BLaER1 treated with 17β-estradiol and CSF1 and Interleukin-3, amounts not matched to agents 10 nM and 100 nM (cell line): ENCODE measurements around the gene OCRL.

Source experiments
- H3K27ac ChIP-seq, 11 experiments: shearing (Covaris generic); formaldehyde crosslinking; 2 replicates each; pipeline ENCODE4 v1.8.1; 2022
- H3K27me3 ChIP-seq, 11 experiments: shearing (Covaris generic); formaldehyde crosslinking; 2 replicates each; pipeline ENCODE4 v1.8.1; 2022
- H3K36me3 ChIP-seq, 11 experiments: shearing (Covaris generic); formaldehyde crosslinking; 2 replicates each; pipeline ENCODE4 v1.8.1; 2022
- H3K4me1 ChIP-seq, 10 experiments: shearing (Covaris generic); formaldehyde crosslinking; 2 replicates each; pipeline ENCODE4 v1.8.1; 2022
- H3K4me2 ChIP-seq, 11 experiments: shearing (Covaris generic); formaldehyde crosslinking; 2 replicates each; pipeline ENCODE4 v1.8.1; 2022
- H3K4me3 ChIP-seq, 10 experiments: shearing (Covaris generic); formaldehyde crosslinking; 2 replicates each; pipeline ENCODE4 v1.8.1; 2022
- H3K9ac ChIP-seq, 11 experiments: shearing (Covaris generic); formaldehyde crosslinking; 2 replicates each; pipeline ENCODE4 v1.8.1; 2022
- H3K9me3 ChIP-seq, 11 experiments: shearing (Covaris generic); formaldehyde crosslinking; replicated peaks in 1 of 11; 2 replicates each; pipeline ENCODE4 v1.8.1; 2022
- H4K20me1 ChIP-seq, 11 experiments: shearing (Covaris generic); formaldehyde crosslinking; 2 replicates each; pipeline ENCODE4 v1.8.1; 2022
- Cebpa-rat ChIP-seq, 11 experiments: shearing (Covaris generic); IDR thresholded peaks; 2 replicates each; pipeline ENCODE4 v1.8.1; 2022

The OCRL gene

GRCh38 chrX:129618997-129619396 lies 78.9 kb downstream of the OCRL start:
- H3K27me3 ChIP-seq = peaks cover 45 to 95% (median 84%) of the 10 kb centered on the region in 11 experiments
- no peaks in the 10 kb centered on the region; a peak in 1 of 22 replicates for H4K20me1 ChIP-seq

GRCh38 chrX:129622757-129623301 lies 82.8 kb downstream of the OCRL start:
- Histone ChIP-seq H3K4me3 (no peak overlapping the region), H3K9ac (peak overlapping the region in 7 of 11 experiments; percentile 30 to 66 (median 45); a peak in 11 of 22 replicates), H3K36me3 (no peaks in the 10 kb centered on the region), H4K20me1 (no peaks in the 10 kb centered on the region; a peak in 1 of 22 replicates), H3K27me3 (peaks cover 41 to 94% (median 90%) of the 10 kb centered on the region in 11 experiments), H3K4me2 (peak overlapping the region in 10 of 11 experiments; percentile 13 to 66 (median 52); a peak in 18 of 22 replicates), H3K27ac (peak overlapping the region in 8 of 11 experiments; percentile 18 to 79 (median 54); a peak in 14 of 22 replicates), H3K4me1 (peaks cover 0 to 24% (median 17%) of the 10 kb centered on the region in 10 experiments; a peak in 17 of 20 replicates), H3K9me3 (no peaks in the 10 kb centered on the region; a peak in 3 of 22 replicates)
- TF ChIP-seq Cebpa-rat (IDR thresholded peaks at IDR 0.05) = no peak

More at GRCh38 chrX:129618997-129619396, 78.9 kb downstream of the OCRL start:
- Histone ChIP-seq H3K36me3 (no peaks in the 10 kb centered on the region), H3K9me3 (no peaks in the 10 kb centered on the region), H3K4me1 (peaks cover 16 to 37% (median 29%) of the 10 kb centered on the region in 10 experiments; a peak in 19 of 20 replicates), H3K9ac (no peak overlapping the region), H3K4me2 (no peak overlapping the region), H3K27ac (no peak overlapping the region), H3K4me3 (no peak overlapping the region)
- TF ChIP-seq Cebpa-rat (IDR thresholded peaks at IDR 0.05) = no peak

- Histone ChIP-seq H3K4me1 (peaks cover 0 to 24% (median 17%) of the 10 kb centered on the region in 10 experiments; a peak in 17 of 20 replicates), H3K9me3 (no peaks in the 10 kb centered on the region; a peak in 3 of 22 replicates), H3K9ac (no peak overlapping the region), H3K4me2 (no peak overlapping the region), H3K27me3 (peaks cover 52 to 92% (median 84%) of the 10 kb centered on the region in 11 experiments), H3K27ac (no peak overlapping the region), H3K4me3 (no peak overlapping the region), H4K20me1 (no peaks in the 10 kb centered on the region; a peak in 1 of 22 replicates), H3K36me3 (no peaks in the 10 kb centered on the region)
- no peak for TF ChIP-seq Cebpa-rat (IDR thresholded peaks at IDR 0.05)
These were observed 86.0 kb downstream of the OCRL start for GRCh38 chrX:129626026-129626425.

GRCh38 chrX:129629837-129630236 lies 89.8 kb downstream of the OCRL start:
- Histone ChIP-seq H3K27ac (no peak overlapping the region), H4K20me1 (no peaks in the 10 kb centered on the region), H3K36me3 (no peaks in the 10 kb centered on the region), H3K27me3 (peaks cover 29 to 77% (median 67%) of the 10 kb centered on the region in 11 experiments), H3K4me2 (no peak overlapping the region), H3K9me3 (peaks cover 0 to 6% (median 0%) of the 10 kb centered on the region in 11 experiments; a peak in 6 of 22 replicates), H3K4me3 (no peak overlapping the region), H3K9ac (no peak overlapping the region), H3K4me1 (no peaks in the 10 kb centered on the region)
- TF ChIP-seq Cebpa-rat (IDR thresholded peaks at IDR 0.05) = no peak

DNA sequence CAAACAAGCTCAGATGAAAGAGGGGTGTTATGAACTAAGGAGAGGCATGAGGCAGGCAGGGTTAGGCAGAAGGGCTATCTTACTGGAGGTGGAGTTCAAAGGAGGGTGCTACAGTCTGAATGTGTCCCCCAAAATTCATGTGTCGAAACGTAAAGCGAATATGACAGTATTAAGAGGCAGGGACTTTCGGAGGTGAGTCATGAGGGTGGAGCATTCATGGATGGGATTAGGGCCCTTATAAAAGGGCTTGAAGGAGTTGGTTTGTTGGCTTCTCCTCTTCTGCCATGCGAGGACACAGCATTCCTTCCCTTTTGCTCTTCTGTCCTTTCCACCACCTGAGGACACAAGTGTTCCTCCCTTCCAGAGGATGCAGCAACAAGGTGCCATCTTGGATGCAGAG lies 91.8 kb downstream of the OCRL start:
- no peaks in the 10 kb centered on the region for H3K36me3 ChIP-seq

DNA sequence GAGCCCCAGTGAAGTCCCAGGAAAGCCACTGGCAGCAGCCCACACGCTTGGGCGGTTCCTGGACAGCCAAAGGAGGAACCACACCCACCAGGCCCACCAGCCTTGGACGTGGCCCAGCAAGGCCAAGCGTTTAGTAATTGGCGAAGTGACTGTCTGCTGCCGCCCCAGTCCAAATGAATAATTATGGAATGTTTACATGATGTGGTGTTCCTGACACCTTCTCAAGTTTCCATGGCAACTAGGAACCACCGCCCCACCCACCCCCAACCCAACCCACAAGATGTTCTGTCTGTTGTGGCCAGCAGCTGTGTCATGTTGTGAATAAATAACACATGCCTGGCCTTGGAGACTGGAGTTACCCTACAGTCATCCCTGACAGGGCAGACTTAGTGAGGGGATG lies 92.4 kb downstream of the OCRL start:
- TF ChIP-seq Cebpa-rat (IDR thresholded peaks at IDR 0.05) = no peak
- Histone ChIP-seq H3K27me3 (peaks cover 42 to 80% (median 70%) of the 10 kb centered on the region in 11 experiments), H3K4me2 (no peak overlapping the region), H3K36me3 (no peaks in the 10 kb centered on the region), H3K9ac (no peak overlapping the region), H3K27ac (no peak overlapping the region), H3K4me3 (no peak overlapping the region), H3K4me1 (no peaks in the 10 kb centered on the region), H4K20me1 (no peaks in the 10 kb centered on the region), H3K9me3 (peaks cover 0 to 6% (median 0%) of the 10 kb centered on the region in 11 experiments; a peak in 3 of 22 replicates)

More for the DNA sequence above, 91.8 kb downstream of the OCRL start:
- Histone ChIP-seq H3K4me3 (no peak overlapping the region), H4K20me1 (no peaks in the 10 kb centered on the region), H3K4me1 (no peaks in the 10 kb centered on the region), H3K9me3 (peaks cover 0 to 6% (median 0%) of the 10 kb centered on the region in 11 experiments; a peak in 4 of 22 replicates), H3K27ac (no peak overlapping the region), H3K9ac (no peak overlapping the region), H3K4me2 (no peak overlapping the region), H3K27me3 (peaks cover 41 to 77% (median 70%) of the 10 kb centered on the region in 11 experiments)
- TF ChIP-seq Cebpa-rat (IDR thresholded peaks at IDR 0.05) = no peak

GRCh38 chrX:129634541-129634940 lies 94.5 kb downstream of the OCRL start:
- no peak overlapping the region for H3K27ac ChIP-seq
- no peak overlapping the region for H3K9ac ChIP-seq
- peaks cover 38 to 79% (median 76%) of the 10 kb centered on the region in 11 experiments for H3K27me3 ChIP-seq
- no peaks in the 10 kb centered on the region for H3K4me1 ChIP-seq
- H3K9me3 ChIP-seq = peaks cover 0 to 6% (median 0%) of the 10 kb centered on the region in 11 experiments; a peak in 3 of 22 replicates
- no peak overlapping the region for H3K4me2 ChIP-seq
- H4K20me1 ChIP-seq = no peaks in the 10 kb centered on the region
- no peak for TF ChIP-seq Cebpa-rat (IDR thresholded peaks at IDR 0.05)
- H3K36me3 ChIP-seq = no peaks in the 10 kb centered on the region
- no peak overlapping the region for H3K4me3 ChIP-seq

- Histone ChIP-seq H3K9ac (no peak overlapping the region), H3K36me3 (no peaks in the 10 kb centered on the region), H3K4me2 (no peak overlapping the region), H3K4me1 (peaks cover 0 to 7% (median 0%) of the 10 kb centered on the region in 10 experiments; a peak in 2 of 20 replicates), H3K4me3 (no peak overlapping the region), H4K20me1 (no peaks in the 10 kb centered on the region; a peak in 2 of 22 replicates), H3K27ac (no peak overlapping the region), H3K27me3 (peaks cover 42 to 84% (median 81%) of the 10 kb centered on the region in 11 experiments), H3K9me3 (peaks cover 0 to 11% (median 4%) of the 10 kb centered on the region in 11 experiments; a peak in 13 of 22 replicates)
- TF ChIP-seq Cebpa-rat (IDR thresholded peaks at IDR 0.05) = no peak
These were observed 96.2 kb downstream of the OCRL start for GRCh38 chrX:129636175-129636681.
